WI38 (cell line): ENCODE measurements around the gene TXNL4A.

Source experiments
- H3K4me3 ChIP-seq: 2 replicates; pipeline ENCODE4 v1.5.1; 2011; ENCODE audit warnings: low read depth, mild to moderate bottlenecking, control low read depth, low read length
- TF ChIP-seq, protein P1 (sequence below): IDR thresholded peaks from 2 replicates; pipeline ENCODE4 v1.5.1; 2012; ENCODE audit warnings: low read depth, mild to moderate bottlenecking, control low read depth, low read length

The TXNL4A gene

GRCh38 chr18:79988451-79989194, at the start of gene TXNL4A:
TSS of gene TXNL4A (minus strand) at chr18:79988563. CDS start at chr18:79988392, 171 bp downstream.
- H3K4me3 ChIP-seq: peak within 1 kb of the TSS; percentile 92
- TF ChIP-seq, protein P1, sequence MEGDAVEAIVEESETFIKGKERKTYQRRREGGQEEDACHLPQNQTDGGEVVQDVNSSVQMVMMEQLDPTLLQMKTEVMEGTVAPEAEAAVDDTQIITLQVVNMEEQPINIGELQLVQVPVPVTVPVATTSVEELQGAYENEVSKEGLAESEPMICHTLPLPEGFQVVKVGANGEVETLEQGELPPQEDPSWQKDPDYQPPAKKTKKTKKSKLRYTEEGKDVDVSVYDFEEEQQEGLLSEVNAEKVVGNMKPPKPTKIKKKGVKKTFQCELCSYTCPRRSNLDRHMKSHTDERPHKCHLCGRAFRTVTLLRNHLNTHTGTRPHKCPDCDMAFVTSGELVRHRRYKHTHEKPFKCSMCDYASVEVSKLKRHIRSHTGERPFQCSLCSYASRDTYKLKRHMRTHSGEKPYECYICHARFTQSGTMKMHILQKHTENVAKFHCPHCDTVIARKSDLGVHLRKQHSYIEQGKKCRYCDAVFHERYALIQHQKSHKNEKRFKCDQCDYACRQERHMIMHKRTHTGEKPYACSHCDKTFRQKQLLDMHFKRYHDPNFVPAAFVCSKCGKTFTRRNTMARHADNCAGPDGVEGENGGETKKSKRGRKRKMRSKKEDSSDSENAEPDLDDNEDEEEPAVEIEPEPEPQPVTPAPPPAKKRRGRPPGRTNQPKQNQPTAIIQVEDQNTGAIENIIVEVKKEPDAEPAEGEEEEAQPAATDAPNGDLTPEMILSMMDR: no peak

- TF ChIP-seq, protein P1: no peak
These were observed 48.9 kb upstream of the TXNL4A start for GRCh38 chr18:80037300-80037699.

DNA sequence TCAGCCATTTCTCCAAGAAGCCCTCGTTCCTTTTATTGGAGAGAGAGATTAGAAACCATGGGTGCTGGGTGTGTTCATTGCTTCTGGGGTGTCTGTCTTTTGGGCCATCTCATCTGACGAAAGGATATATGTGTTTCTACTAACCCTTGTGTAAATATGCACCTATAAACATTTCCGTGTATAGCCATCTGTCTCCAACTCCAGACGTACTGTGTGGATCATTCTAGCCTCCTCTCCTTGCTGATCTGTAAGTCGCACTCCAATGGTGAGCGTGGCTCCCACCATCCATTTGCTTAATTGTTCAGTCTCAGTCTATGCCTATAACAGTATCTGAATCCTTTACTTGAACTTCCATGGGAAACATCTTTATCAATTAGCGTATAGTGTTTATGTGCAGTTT, 47.6 kb upstream of the TXNL4A start:
- no peak overlapping the region for H3K4me3 ChIP-seq
- TF ChIP-seq, protein P1: no peak

More at GRCh38 chr18:80037300-80037699, 48.9 kb upstream of the TXNL4A start:
- no peak overlapping the region for H3K4me3 ChIP-seq

DNA sequence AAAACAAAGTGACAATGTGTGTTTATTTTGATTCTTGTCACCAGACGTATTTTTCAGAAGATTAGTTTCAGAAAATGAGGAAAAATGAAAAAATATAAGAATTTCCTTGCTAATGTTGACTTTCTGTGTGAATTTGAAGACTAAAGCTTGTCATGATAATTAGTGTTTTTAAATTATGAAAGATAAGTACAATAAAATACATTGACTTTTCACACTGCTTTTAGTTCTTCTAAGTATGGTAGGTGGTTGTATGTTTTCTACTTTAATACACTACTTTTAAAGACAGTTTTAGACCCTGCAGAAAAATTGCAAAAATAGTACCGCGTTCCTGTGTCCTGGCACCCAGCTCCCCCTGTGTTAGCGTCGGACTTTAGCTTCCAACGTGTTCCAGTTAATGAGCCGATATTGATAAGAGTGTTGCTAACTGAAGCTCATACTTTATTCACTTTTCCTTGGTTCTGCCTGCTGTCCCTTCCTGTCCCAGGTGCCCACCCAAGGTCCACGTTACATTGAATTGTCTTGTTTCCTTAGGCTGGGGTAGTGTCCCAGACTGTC, 46.6 kb upstream of the TXNL4A start:
- peak overlapping the region; percentile 83 for H3K4me3 ChIP-seq
- TF ChIP-seq, protein P1: no peak

DNA sequence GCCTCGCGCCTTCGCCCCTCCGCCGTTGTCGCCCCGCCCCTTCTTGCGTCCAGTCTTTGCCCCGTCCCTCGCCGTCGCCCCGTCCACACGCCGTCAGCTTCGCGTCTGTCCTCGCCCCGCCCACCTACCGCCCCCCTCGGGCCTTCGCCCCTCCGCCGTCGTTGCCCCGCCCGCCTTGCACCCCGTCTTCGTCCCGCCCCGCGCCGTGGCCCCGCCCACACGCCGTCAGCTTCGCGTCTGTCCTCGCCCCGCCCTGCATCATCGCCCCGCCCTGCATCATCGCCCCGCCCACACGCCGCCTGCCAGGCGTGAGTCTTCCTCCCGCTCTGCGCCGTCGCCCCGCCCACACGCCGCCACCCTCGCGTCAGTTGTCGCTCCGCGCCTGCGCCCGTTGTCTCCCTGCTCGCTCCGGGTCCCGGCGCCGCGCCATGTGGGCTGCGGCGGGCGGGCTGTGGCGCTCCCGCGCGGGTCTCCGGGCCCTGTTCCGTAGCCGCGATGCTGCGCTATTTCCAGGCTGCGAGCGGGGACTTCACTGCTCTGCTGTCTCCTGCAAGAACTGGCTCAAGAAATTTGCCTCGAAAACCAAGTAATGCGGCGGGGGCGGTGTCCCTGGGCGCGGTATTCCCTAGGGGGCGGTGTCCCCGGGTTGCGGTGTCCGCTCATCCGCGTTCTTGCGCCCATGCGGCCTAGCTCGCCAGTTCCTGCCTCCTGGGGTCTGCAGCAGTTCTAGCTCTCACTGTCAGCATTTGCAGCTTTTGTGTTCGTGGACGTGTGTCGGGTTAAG, 45.9 kb upstream of the TXNL4A start, which contains the start of gene RBFA:
Gene RBFA (plus strand): TSS at position 367 of the 784 bp plus-strand sequence. CDS start 62 bp downstream, at position 429.
- TF ChIP-seq, protein P1: peak; percentile 43
- peak within 1 kb of the TSS; percentile 83 for H3K4me3 ChIP-seq

DNA sequence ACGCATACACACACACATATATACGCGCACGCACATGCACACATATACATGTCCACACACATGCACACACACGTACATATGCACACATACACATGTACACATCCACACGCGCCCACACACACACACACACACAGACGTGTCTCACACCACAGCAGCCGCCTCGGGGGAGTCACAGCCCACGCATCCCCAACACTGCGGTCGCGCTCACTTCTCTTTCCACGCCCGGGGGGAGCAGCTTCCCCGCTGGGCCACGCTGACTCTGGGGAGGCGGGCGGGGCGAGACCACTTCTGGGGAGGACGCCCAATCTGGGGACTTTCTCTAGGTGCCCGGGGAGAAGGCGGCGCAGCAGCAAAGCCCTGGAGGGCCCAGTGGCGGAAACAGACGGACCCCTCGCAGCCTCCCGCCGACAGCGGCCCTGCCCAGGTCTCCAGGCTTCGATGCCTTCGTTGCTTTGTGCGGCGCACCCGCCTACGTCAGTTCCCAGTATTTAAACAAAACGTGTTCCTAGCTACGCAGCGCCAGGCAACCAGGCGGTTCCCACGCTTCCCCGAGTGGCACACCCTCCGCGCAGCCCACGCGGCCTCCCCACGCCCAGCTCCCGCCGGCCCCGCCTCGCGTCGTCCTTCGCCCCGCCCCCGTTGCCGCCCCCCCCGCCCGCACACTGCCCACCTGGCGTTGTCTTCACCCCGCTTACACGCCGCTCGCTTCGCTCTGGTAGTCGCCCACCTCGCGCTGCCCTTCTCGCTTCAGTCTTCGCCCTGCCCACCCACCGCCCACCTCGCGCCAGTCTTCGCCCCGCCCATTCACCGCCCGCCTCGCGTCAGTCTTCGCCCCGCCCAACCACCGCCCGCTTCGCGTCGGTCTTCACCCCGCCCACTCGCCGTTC, 45.1 kb upstream of the TXNL4A start:
- peak overlapping the region; percentile 69 for H3K4me3 ChIP-seq
- TF ChIP-seq, protein P1: no peak
